GM12878 (cell line): ENCODE measurements around the gene MAGI2. TPM values are rescaled to one million over a fixed set of nuclear protein-coding genes. Genes with fewer than 3 reads are reported as not detected.

Source experiments
- ATAC-seq: fragments of 200-7000 bp; cut with Tn5 transposase; 3 replicates; pipeline ENCODE4 v1.9.1; 2020; ENCODE audit warnings: mild to moderate bottlenecking, moderate library complexity
- BruUV-seq: library from RNA; stranded (reverse); fragments of 400-500 nt; replicated peaks from 2 replicates; lab custom pipeline; 2021; lab: Mats Ljungman, UMichigan
- CTCF ChIA-PET: fragments of 300-600 bp; sonication (Branson Sonifier 250); formaldehyde crosslinking; extraction: SDS; loops from one replicate; lab custom pipeline; 2021; ENCODE audit warnings: inconsistent platforms; lab: Yijun Ruan, JAX
- POLR2A ChIA-PET: fragments of 350-600 bp; formaldehyde crosslinking; extraction: SDS; loops from one replicate; lab custom pipeline; 2021; ENCODE audit warnings: inconsistent platforms; lab: Charles Lee
- RAD21 ChIA-PET: fragments of 300-600 bp; sonication (Branson Sonifier 250); formaldehyde crosslinking; loops from one replicate; lab custom pipeline; 2023; ENCODE audit warnings: antibody characterized with exemption; ENCODE audit not compliant: unreplicated experiment; lab: Charles Lee
- SMC1A ChIA-PET: fragments of 300-600 bp; sonication (Branson Sonifier 250); formaldehyde crosslinking; loops from one replicate; lab custom pipeline; 2023; ENCODE audit not compliant: unreplicated experiment, uncharacterized antibody; lab: Charles Lee
- DNase-seq: peaks from one replicate; pipeline ENCODE4 v3.0.0-alpha.2; 2011; ENCODE audit warnings: low read depth, low spot score
- FAIRE-seq: peaks from 3 replicates; lab custom pipeline; 2011; peaks lifted over from hg19 to GRCh38; lab: Jason Lieb, UNC
- H2AFZ ChIP-seq: 2 replicates; pipeline ENCODE4 v1.6.0; 2011; ENCODE audit warnings: low read depth, low read length, control low read depth; ENCODE audit not compliant: control insufficient read depth
- H3K27ac ChIP-seq: 2 replicates; pipeline ENCODE4 v1.5.1; 2011; ENCODE audit warnings: control low read depth; ENCODE audit not compliant: control insufficient read depth, insufficient read depth
- H3K27me3 ChIP-seq, 2 experiments: replicated peaks in 1 of 2; 2 replicates each; pipeline versions ENCODE4 v1.6.0 to v1.6.1; 2011; ENCODE audit warnings: low read length in 1 of 2; ENCODE audit not compliant: control insufficient read depth in 2 of 2, insufficient read depth in 2 of 2
- H3K36me3 ChIP-seq, 2 experiments: 2 replicates each; pipeline ENCODE4 v1.5.1; 2011; ENCODE audit warnings: low read length in 1 of 2; ENCODE audit not compliant: control insufficient read depth in 2 of 2, insufficient read depth in 2 of 2
- H3K4me1 ChIP-seq: 2 replicates; pipeline ENCODE4 v1.6.1; 2011; ENCODE audit warnings: mild to moderate bottlenecking, low read length, moderate library complexity, mixed read lengths; ENCODE audit not compliant: control insufficient read depth, insufficient read depth
- H3K4me2 ChIP-seq: 2 replicates; pipeline ENCODE4 v1.6.0; 2011; ENCODE audit warnings: control low read depth; ENCODE audit not compliant: control insufficient read depth, insufficient read depth
- H3K4me3 ChIP-seq: fragments of 200-600 bp; sonication (generic); 2 replicates; pipeline ENCODE4 v1.5.1; 2016
- H3K79me2 ChIP-seq: 2 replicates; pipeline ENCODE4 v1.6.0; 2011; ENCODE audit warnings: low read length; ENCODE audit not compliant: control insufficient read depth, insufficient read depth
- H3K9ac ChIP-seq: 2 replicates; pipeline ENCODE4 v1.8.0; 2011; ENCODE audit warnings: low read length, control low read depth, mixed read lengths; ENCODE audit not compliant: control insufficient read depth, insufficient read depth
- H3K9me3 ChIP-seq: replicated peaks from 3 replicates; pipeline ENCODE4 v1.5.1; 2011; ENCODE audit warnings: mild to moderate bottlenecking, low read length; ENCODE audit not compliant: control insufficient read depth, insufficient read depth
- H4K20me1 ChIP-seq: 2 replicates; pipeline ENCODE4 v1.6.0; 2011; ENCODE audit not compliant: control insufficient read depth, insufficient read depth
- ATF7 ChIP-seq: fragments of 450-650 bp; IDR thresholded peaks from 2 replicates; pipeline ENCODE4 v1.6.1; 2016; ENCODE audit warnings: low read depth, mild to moderate bottlenecking
- EGR1 ChIP-seq, 2 experiments: IDR thresholded peaks; 1 replicate in 1 of 2; 2 replicates in 1 of 2; pipeline ENCODE4 v1.6.1; 2011 to 2012; ENCODE audit warnings: low read depth in 2 of 2, low read length in 2 of 2, borderline replicate concordance in 1 of 2, mild to moderate bottlenecking in 1 of 2, moderate library complexity in 1 of 2
- EZH2 ChIP-seq: IDR thresholded peaks from 2 replicates; pipeline ENCODE4 v1.6.1; 2012; ENCODE audit warnings: low read depth, mild to moderate bottlenecking, control low read depth, inconsistent platforms, low read length, borderline replicate concordance; ENCODE audit not compliant: control insufficient read depth
- JUNB ChIP-seq: IDR thresholded peaks from 2 replicates; pipeline ENCODE4 v1.6.1; 2016; ENCODE audit warnings: antibody characterized with exemption, mild to moderate bottlenecking
- LARP7 ChIP-seq: fragments of 450-650 bp; IDR thresholded peaks from 2 replicates; pipeline ENCODE4 v1.6.1; 2017; ENCODE audit warnings: mild to moderate bottlenecking
- MYC ChIP-seq: IDR thresholded peaks from 2 replicates; pipeline ENCODE4 v1.6.1; 2011; ENCODE audit warnings: mild to moderate bottlenecking, low read length, moderate library complexity, inconsistent platforms; ENCODE audit not compliant: insufficient read depth, insufficient replicate concordance, insufficient read length, severe bottlenecking
- NR2C2 ChIP-seq: IDR thresholded peaks from 2 replicates; pipeline ENCODE4 v1.6.1; 2011; ENCODE audit warnings: borderline replicate concordance, low read depth; ENCODE audit not compliant: control insufficient read depth, insufficient read length
- ZNF217 ChIP-seq: fragments of 450-650 bp; IDR thresholded peaks from 2 replicates; pipeline ENCODE4 v1.6.1; 2017; ENCODE audit warnings: antibody characterized with exemption, mild to moderate bottlenecking
- WGBS: methylation state at CpG from one replicate; pipeline ENCODE4 v1.1.6; 2016; ENCODE audit warnings: low lambda C conversion rate; ENCODE audit not compliant: insufficient replicate concordance, insufficient coverage; ENCODE audit errors: missing lambda C conversion rate; 5-methylcytosine and 5-hydroxymethylcytosine counted together
- in situ Hi-C: fragments of 300-500 bp; cut with MboI; formaldehyde crosslinking; loops from 9 replicates; pipeline ENCODE4 v1.14.3; 2018; ENCODE audit warnings: mixed read lengths
- intact Hi-C: fragments of 100-400 bp; cut with micrococcal nuclease; formaldehyde crosslinking; loops from one replicate; pipeline ENCODE4 v1.14.2; 2022; ENCODE audit not compliant: unreplicated experiment
- polyA plus RNA-seq, 11 experiments: library from polyadenylated mRNA; depleted of rRNA in 4 of 11; unstranded in 6 of 11; stranded (reverse) in 5 of 11; fragments of >200 nt; fragmentation: Nextera tagmentation in 4 of 11; fragmentation: Illumina TruSeq in 1 of 11; extraction: Ambion mirVana in 4 of 11; extraction: Trizol in 1 of 11; gene quantifications; 1 replicate in 1 of 11; 2 replicates in 10 of 11; pipeline versions ENCODE4 v1.2.1 to v1.2.3, GENCODE V29; 2011 to 2016; ENCODE audit warnings: inconsistent platforms in 2 of 11, missing spikeins in 2 of 11, low read depth in 1 of 11
- total RNA-seq, 4 experiments: library from RNA; depleted of rRNA in 3 of 4; stranded (reverse); fragments of >200 nt in 3 of 4; fragmentation: Illumina TruSeq in 1 of 4; extraction: Trizol in 1 of 4; gene quantifications; 2 replicates each; pipeline versions ENCODE4 v1.2.1 to v1.2.3, GENCODE V29; 2013 to 2021
- TF ChIP-seq, protein P1 (sequence below): fragments of 450-650 bp; IDR thresholded peaks from 2 replicates; pipeline ENCODE4 v1.6.1; 2017; ENCODE audit warnings: mild to moderate bottlenecking
- TF ChIP-seq, protein P2 (sequence below): IDR thresholded peaks from 2 replicates; pipeline ENCODE4 v1.6.1; 2011; ENCODE audit warnings: low read depth, low read length, improper control_type of control experiment, borderline replicate concordance
- TF ChIP-seq, protein P3 (sequence below): IDR thresholded peaks from 2 replicates; pipeline ENCODE4 v1.6.1; 2011; ENCODE audit warnings: borderline replicate concordance, low read depth, mild to moderate bottlenecking, moderate library complexity, low read length; ENCODE audit not compliant: insufficient read depth, poor library complexity, severe bottlenecking
- TF ChIP-seq, protein P4 (sequence below): fragments of 450-650 bp; IDR thresholded peaks from 2 replicates; pipeline ENCODE4 v1.6.1; 2018; ENCODE audit warnings: mild to moderate bottlenecking, low read depth, moderate library complexity; ENCODE audit not compliant: partially characterized antibody

Gene MAGI2
- total and polyA plus RNA-seq, 10 of the 15 experiments (the other 5 are each of a cell fraction or from before 2014, with no cell fraction given): 0.01 to 0.31 (median 0.05) TPM; not detected in 2

DNA sequence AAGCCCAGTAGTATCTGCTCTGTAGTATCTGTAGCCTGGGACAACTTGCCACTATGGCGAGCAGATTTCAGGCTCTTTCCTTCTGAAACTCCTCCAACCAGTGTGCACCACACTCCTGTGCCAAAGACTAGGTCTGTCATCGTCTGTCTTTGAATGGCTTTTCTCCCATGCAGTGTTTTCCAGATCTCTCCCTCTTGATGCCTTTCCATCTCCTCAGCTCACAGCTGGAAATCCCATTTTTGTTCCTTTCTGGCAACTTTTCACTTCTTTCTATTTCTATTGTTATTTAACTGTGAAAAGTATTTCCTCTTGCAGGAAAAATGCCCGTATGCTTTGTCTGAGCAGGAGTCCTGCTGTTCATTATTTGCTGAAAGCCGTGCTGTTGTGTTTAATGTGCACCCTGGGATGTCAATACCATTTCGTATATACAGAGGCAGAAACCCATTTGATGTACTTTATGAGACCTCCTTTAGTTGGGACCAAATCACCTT, 1281.2 kb downstream of the MAGI2 start:
- TF ChIP-seq, protein P1, sequence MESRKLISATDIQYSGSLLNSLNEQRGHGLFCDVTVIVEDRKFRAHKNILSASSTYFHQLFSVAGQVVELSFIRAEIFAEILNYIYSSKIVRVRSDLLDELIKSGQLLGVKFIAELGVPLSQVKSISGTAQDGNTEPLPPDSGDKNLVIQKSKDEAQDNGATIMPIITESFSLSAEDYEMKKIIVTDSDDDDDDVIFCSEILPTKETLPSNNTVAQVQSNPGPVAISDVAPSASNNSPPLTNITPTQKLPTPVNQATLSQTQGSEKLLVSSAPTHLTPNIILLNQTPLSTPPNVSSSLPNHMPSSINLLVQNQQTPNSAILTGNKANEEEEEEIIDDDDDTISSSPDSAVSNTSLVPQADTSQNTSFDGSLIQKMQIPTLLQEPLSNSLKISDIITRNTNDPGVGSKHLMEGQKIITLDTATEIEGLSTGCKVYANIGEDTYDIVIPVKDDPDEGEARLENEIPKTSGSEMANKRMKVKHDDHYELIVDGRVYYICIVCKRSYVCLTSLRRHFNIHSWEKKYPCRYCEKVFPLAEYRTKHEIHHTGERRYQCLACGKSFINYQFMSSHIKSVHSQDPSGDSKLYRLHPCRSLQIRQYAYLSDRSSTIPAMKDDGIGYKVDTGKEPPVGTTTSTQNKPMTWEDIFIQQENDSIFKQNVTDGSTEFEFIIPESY: no peak
- TF ChIP-seq, protein P2, sequence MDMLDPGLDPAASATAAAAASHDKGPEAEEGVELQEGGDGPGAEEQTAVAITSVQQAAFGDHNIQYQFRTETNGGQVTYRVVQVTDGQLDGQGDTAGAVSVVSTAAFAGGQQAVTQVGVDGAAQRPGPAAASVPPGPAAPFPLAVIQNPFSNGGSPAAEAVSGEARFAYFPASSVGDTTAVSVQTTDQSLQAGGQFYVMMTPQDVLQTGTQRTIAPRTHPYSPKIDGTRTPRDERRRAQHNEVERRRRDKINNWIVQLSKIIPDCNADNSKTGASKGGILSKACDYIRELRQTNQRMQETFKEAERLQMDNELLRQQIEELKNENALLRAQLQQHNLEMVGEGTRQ: no peak
- no peak for TF ChIP-seq ATF7
- no peak for TF ChIP-seq NR2C2
- TF ChIP-seq MYC: no peak
- TF ChIP-seq EGR1 (IDR thresholded peaks at IDR 0.05; ENCODE audit: borderline replicate concordance in 1 of 2, low read depth in 2 of 2, low read length in 2 of 2): no peak
- TF ChIP-seq LARP7: no peak
- no peak for TF ChIP-seq EZH2
- TF ChIP-seq JUNB: no peak
- TF ChIP-seq, protein P3, sequence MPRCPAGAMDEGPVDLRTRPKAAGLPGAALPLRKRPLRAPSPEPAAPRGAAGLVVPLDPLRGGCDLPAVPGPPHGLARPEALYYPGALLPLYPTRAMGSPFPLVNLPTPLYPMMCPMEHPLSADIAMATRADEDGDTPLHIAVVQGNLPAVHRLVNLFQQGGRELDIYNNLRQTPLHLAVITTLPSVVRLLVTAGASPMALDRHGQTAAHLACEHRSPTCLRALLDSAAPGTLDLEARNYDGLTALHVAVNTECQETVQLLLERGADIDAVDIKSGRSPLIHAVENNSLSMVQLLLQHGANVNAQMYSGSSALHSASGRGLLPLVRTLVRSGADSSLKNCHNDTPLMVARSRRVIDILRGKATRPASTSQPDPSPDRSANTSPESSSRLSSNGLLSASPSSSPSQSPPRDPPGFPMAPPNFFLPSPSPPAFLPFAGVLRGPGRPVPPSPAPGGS: no peak
- TF ChIP-seq, protein P4, sequence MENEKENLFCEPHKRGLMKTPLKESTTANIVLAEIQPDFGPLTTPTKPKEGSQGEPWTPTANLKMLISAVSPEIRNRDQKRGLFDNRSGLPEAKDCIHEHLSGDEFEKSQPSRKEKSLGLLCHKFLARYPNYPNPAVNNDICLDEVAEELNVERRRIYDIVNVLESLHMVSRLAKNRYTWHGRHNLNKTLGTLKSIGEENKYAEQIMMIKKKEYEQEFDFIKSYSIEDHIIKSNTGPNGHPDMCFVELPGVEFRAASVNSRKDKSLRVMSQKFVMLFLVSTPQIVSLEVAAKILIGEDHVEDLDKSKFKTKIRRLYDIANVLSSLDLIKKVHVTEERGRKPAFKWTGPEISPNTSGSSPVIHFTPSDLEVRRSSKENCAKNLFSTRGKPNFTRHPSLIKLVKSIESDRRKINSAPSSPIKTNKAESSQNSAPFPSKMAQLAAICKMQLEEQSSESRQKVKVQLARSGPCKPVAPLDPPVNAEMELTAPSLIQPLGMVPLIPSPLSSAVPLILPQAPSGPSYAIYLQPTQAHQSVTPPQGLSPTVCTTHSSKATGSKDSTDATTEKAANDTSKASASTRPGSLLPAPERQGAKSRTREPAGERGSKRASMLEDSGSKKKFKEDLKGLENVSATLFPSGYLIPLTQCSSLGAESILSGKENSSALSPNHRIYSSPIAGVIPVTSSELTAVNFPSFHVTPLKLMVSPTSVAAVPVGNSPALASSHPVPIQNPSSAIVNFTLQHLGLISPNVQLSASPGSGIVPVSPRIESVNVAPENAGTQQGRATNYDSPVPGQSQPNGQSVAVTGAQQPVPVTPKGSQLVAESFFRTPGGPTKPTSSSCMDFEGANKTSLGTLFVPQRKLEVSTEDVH: no peak
- no peak for TF ChIP-seq ZNF217
- H3K9ac ChIP-seq: no peak overlapping the region
- no peaks in the 10 kb centered on the region for H4K20me1 ChIP-seq
- no peaks in the 10 kb centered on the region for H3K4me1 ChIP-seq
- H3K4me3 ChIP-seq: no peak overlapping the region
- ATAC-seq (no peak), DNase-seq (no peak), FAIRE-seq (no peak)
- no peaks in the 10 kb centered on the region for H3K9me3 ChIP-seq
- intact Hi-C loops: no loop called here
- POLR2A ChIA-PET: no interaction called here
- SMC1A ChIA-PET: no interaction called here
- WGBS: 1% methylated on average over 5 of the region's 5 CpGs
- H3K27me3 ChIP-seq: peaks cover 0 to 8% of the 10 kb centered on the region in 2 experiments; a peak in 2 of 4 replicates
- H3K27ac ChIP-seq: no peak overlapping the region
- H3K36me3 ChIP-seq: no peaks in the 10 kb centered on the region
- in situ Hi-C loops: no loop called here
- no TSS peak for BruUV-seq
- no peak overlapping the region for H2AFZ ChIP-seq
- RAD21 ChIA-PET: no interaction called here
- H3K4me2 ChIP-seq: no peak overlapping the region
- no peaks in the 10 kb centered on the region for H3K79me2 ChIP-seq
- CTCF ChIA-PET: no interaction called here
